MCF 10A (cell line): ENCODE measurements around the gene RABGAP1. TPM values are rescaled to one million over a fixed set of nuclear protein-coding genes. Genes with fewer than 3 reads are reported as not detected.

Experiments
- BruUV-seq: library from RNA; stranded (reverse); fragments of 400-500 nt; replicated peaks from 2 replicates; lab custom pipeline; 2021; lab: Mats Ljungman, UMichigan
- CTCF ChIA-PET: fragments of 300-600 bp; sonication (Branson Sonifier 250); formaldehyde crosslinking; extraction: SDS; loops from one replicate; lab custom pipeline; 2021; ENCODE audit warnings: antibody characterized with exemption, inconsistent platforms; lab: Yijun Ruan, JAX
- POLR2A ChIA-PET: fragments of 300-600, 350-650 bp; sonication (Branson Sonifier 250); formaldehyde crosslinking; extraction: SDS; loops from one replicate; lab custom pipeline; 2020; ENCODE audit warnings: antibody characterized with exemption, inconsistent platforms; lab: Yijun Ruan, JAX
- DNase-seq: peaks from one replicate; pipeline ENCODE4 v3.0.0-alpha.2; 2018; ENCODE audit not compliant: unreplicated experiment
- H3K27ac Mint-ChIP-seq: one replicate; pipeline ENCODE4 v1.8.0; 2022; ENCODE audit warnings: mild to moderate bottlenecking, low read depth, mixed read lengths; ENCODE audit not compliant: unreplicated experiment
- H3K27me3 Mint-ChIP-seq: one replicate; pipeline ENCODE4 v1.8.0; 2022; ENCODE audit warnings: mixed read lengths; ENCODE audit not compliant: insufficient read depth, unreplicated experiment
- H3K36me3 Mint-ChIP-seq: one replicate; pipeline ENCODE4 v1.8.0; 2022; ENCODE audit warnings: mild to moderate bottlenecking, moderate library complexity, mixed read lengths; ENCODE audit not compliant: insufficient read depth, unreplicated experiment
- H3K4me1 Mint-ChIP-seq: one replicate; pipeline ENCODE4 v1.8.0; 2022; ENCODE audit warnings: mixed read lengths; ENCODE audit not compliant: insufficient read depth, unreplicated experiment
- H3K4me3 Mint-ChIP-seq: one replicate; pipeline ENCODE4 v1.8.0; 2022; ENCODE audit warnings: mild to moderate bottlenecking, moderate library complexity, mixed read lengths; ENCODE audit not compliant: unreplicated experiment
- H3K9me3 Mint-ChIP-seq: one replicate; pipeline ENCODE4 v1.8.0; 2022; ENCODE audit warnings: mixed read lengths; ENCODE audit not compliant: unreplicated experiment
- CTCF ChIP-seq: fragments of 200-600 bp; IDR thresholded peaks from one replicate; pipeline ENCODE4 v1.8.0; 2022; ENCODE audit warnings: antibody characterized with exemption, mild to moderate bottlenecking; ENCODE audit not compliant: unreplicated experiment
- intact Hi-C: fragments of 100-400 bp; cut with micrococcal nuclease; formaldehyde crosslinking; loops from 2 replicates; pipeline ENCODE4 v1.14.1; 2022
- total RNA-seq: library from RNA; stranded (reverse); gene quantifications from 2 replicates; pipeline ENCODE4 v1.2.3, GENCODE V29; 2022

RABGAP1 gene
- total RNA-seq, 1 experiment from 2014 or later: 43.1 TPM

- H3K27me3 Mint-ChIP-seq: no peaks in the 10 kb centered on the region
- POLR2A ChIA-PET: interaction anchor here (0.6 to 1.2 kb wide), 4 partner anchors 9 to 394 kb away, joined by 3 to 4 read pairs (median 4); no protein-coding TSS in a partner anchor
- intact Hi-C loops: no loop called here
- peaks cover 12% of the 10 kb centered on the region for H3K4me1 Mint-ChIP-seq
- peaks cover 39% of the 10 kb centered on the region for H3K36me3 Mint-ChIP-seq
- no peak overlapping the region for H3K27ac Mint-ChIP-seq
- no peak for TF ChIP-seq CTCF
- no TSS peak for BruUV-seq
- no peak overlapping the region for H3K4me3 Mint-ChIP-seq
- no peaks in the 10 kb centered on the region for H3K9me3 Mint-ChIP-seq
- CTCF ChIA-PET: interaction anchor here (0.8 kb wide), 1 partner anchor 26 kb away, joined by 3 read pairs; no protein-coding TSS in a partner anchor
- no peak for DNase-seq
These were observed 112.9 kb downstream of the RABGAP1 start for GRCh38 chr9:123053711-123054110.

- no TSS peak for BruUV-seq
- Mint-ChIP-seq H3K9me3 (peaks cover 3% of the 10 kb centered on the region), H3K27me3 (no peaks in the 10 kb centered on the region), H3K36me3 (peaks cover 21% of the 10 kb centered on the region), H3K4me3 (no peak overlapping the region), H3K27ac (peak overlapping the region; percentile 7), H3K4me1 (peaks cover 14% of the 10 kb centered on the region)
- ChIA-PET POLR2A (no interaction called here), CTCF (no interaction called here)
- peak; percentile 56 for DNase-seq
- TF ChIP-seq CTCF: no peak
- intact Hi-C loops: no loop called here
These were observed 118.0 kb downstream of the RABGAP1 start for GRCh38 chr9:123058834-123059233.

- Mint-ChIP-seq H3K27me3 (no peaks in the 10 kb centered on the region), H3K27ac (peak overlapping the region; percentile 7), H3K36me3 (peaks cover 14% of the 10 kb centered on the region), H3K4me1 (peaks cover 18% of the 10 kb centered on the region), H3K9me3 (peaks cover 7% of the 10 kb centered on the region), H3K4me3 (no peak overlapping the region)
- BruUV-seq: no TSS peak
- ChIA-PET CTCF (no interaction called here), POLR2A (no interaction called here)
- intact Hi-C loops: no loop called here
- no peak for TF ChIP-seq CTCF
- DNase-seq: no peak
These were observed 118.8 kb downstream of the RABGAP1 start for GRCh38 chr9:123059472-123060220.

- no peak for DNase-seq
- peaks cover 12% of the 10 kb centered on the region for H3K36me3 Mint-ChIP-seq
- intact Hi-C loops: no loop called here
- H3K27me3 Mint-ChIP-seq: no peaks in the 10 kb centered on the region
- BruUV-seq: no TSS peak
- ChIA-PET POLR2A (no interaction called here), CTCF (no interaction called here)
- no peak overlapping the region for H3K27ac Mint-ChIP-seq
- peaks cover 7% of the 10 kb centered on the region for H3K9me3 Mint-ChIP-seq
- TF ChIP-seq CTCF: no peak
- peaks cover 18% of the 10 kb centered on the region for H3K4me1 Mint-ChIP-seq
- H3K4me3 Mint-ChIP-seq: no peak overlapping the region
These were observed 120.4 kb downstream of the RABGAP1 start for GRCh38 chr9:123061216-123061615.
